Stimulated activated naive CD4-positive, alpha-beta T cell (primary cell): ENCODE measurements around the gene KIF6.
"Not testable (repeated sequence)": the region's sequence is repeated elsewhere in the genome, so short reads cannot be mapped to it uniquely, and the experiment has no call there.

Experiments
- DNase-seq, 6 experiments: peaks; one replicate each; lab custom pipeline; 2025; lab: John Stamatoyannopoulos, UW

KIF6 gene

GRCh38 chr6:39724787-39725631 is at the start of gene KIF6:
TSS of gene KIF6 (minus strand) at chr6:39725408. CDS start at chr6:39725310, 98 bp downstream.
- DNase-seq = peak; percentile 69 to 85 (median 76)

- no peak for DNase-seq
Measured at GRCh38 chr6:39773782-39774181, 48.6 kb upstream of the KIF6 start.

GRCh38 chr6:39772559-39773273 is 47.5 kb upstream of the KIF6 start:
- DNase-seq = no peak

GRCh38 chr6:39770446-39770845 is 45.2 kb upstream of the KIF6 start:
- no peak for DNase-seq

- no peak for DNase-seq
Measured at GRCh38 chr6:39769012-39769411, 43.8 kb upstream of the KIF6 start.

GRCh38 chr6:39765508-39766065 is 40.4 kb upstream of the KIF6 start:
- no peak for DNase-seq

GRCh38 chr6:39760226-39760952 is 35.2 kb upstream of the KIF6 start:
- DNase-seq = no peak

GRCh38 chr6:39758905-39759605 is 33.8 kb upstream of the KIF6 start:
- DNase-seq = no peak

- DNase-seq = no peak
Measured at GRCh38 chr6:39756582-39756981, 31.4 kb upstream of the KIF6 start.

- DNase-seq = no peak
Measured at GRCh38 chr6:39755231-39755630, 30.0 kb upstream of the KIF6 start.

- no peak for DNase-seq
Measured at GRCh38 chr6:39754514-39755115, 29.4 kb upstream of the KIF6 start.

- DNase-seq = no peak
Measured at GRCh38 chr6:39753725-39754045, 28.5 kb upstream of the KIF6 start.

GRCh38 chr6:39752835-39753724 is 27.9 kb upstream of the KIF6 start:
- DNase-seq = no peak

- no peak for DNase-seq
Measured at GRCh38 chr6:39746795-39747194, 21.6 kb upstream of the KIF6 start.

- DNase-seq = no peak
Measured at GRCh38 chr6:39733704-39734103, 8.5 kb upstream of the KIF6 start.

GRCh38 chr6:39731565-39731964 is 6.4 kb upstream of the KIF6 start:
- no peak for DNase-seq

GRCh38 chr6:39729945-39730344 is 4.7 kb upstream of the KIF6 start:
- DNase-seq = no peak

- DNase-seq = no peak
Measured at GRCh38 chr6:39725632-39725997, 407 bp upstream of the KIF6 start.

GRCh38 chr6:39723350-39723749 is 1.9 kb downstream of the KIF6 start:
- DNase-seq = not testable (repeated sequence)

- no peak for DNase-seq
Measured at GRCh38 chr6:39714802-39715201, 10.4 kb downstream of the KIF6 start.
